K562 (cell line): ENCODE measurements around the gene KCTD6. TPM values are rescaled to one million over a fixed set of nuclear protein-coding genes. Genes with fewer than 3 reads are reported as not detected.

Experiments used
- ATAC-seq: fragments of 200-7000 bp; cut with Tn5 transposase; 3 replicates; pipeline ENCODE4 v1.9.1; 2020; ENCODE audit warnings: moderate library complexity
- BruUV-seq: library from RNA; stranded (reverse); fragments of 400-500 nt; replicated peaks from 2 replicates; lab custom pipeline; 2021; lab: Mats Ljungman, UMichigan
- CTCF ChIA-PET: fragments of 300-600 bp; formaldehyde crosslinking; extraction: SDS; loops from one replicate; lab custom pipeline; 2021; ENCODE audit warnings: low intra/inter-chr PET ratio; lab: Yijun Ruan, JAX
- POLR2A ChIA-PET: fragments of 300-600, 350-650 bp; sonication (Branson Sonifier 250); formaldehyde crosslinking; extraction: SDS; loops from one replicate; lab custom pipeline; 2021; ENCODE audit warnings: antibody characterized with exemption, inconsistent platforms; lab: Yijun Ruan, JAX
- DNase-seq, 4 experiments: peaks; one replicate each; pipeline versions ENCODE4 v3.0.0 to v3.0.0-alpha.2; 2011 to 2018; ENCODE audit warnings: low spot score in 3 of 4, mixed read lengths in 3 of 4; ENCODE audit errors: extremely low read depth in 1 of 4
- FAIRE-seq: peaks from 2 replicates; lab custom pipeline; 2011; peaks lifted over from hg19 to GRCh38; lab: Jason Lieb, UNC
- H2AFZ ChIP-seq: 2 replicates; pipeline ENCODE4 v1.6.0; 2011; ENCODE audit warnings: low read depth, low read length, control low read depth, inconsistent platforms
- H3K27ac ChIP-seq: fragments of 200-600 bp; 3 replicates; pipeline ENCODE4 v1.8.0; 2011; ENCODE audit warnings: low read depth, mild to moderate bottlenecking, control low read depth, inconsistent platforms, low read length, moderate library complexity, mixed read lengths; ENCODE audit errors: extremely low read depth
- H3K27me3 ChIP-seq, 2 experiments: fragments of 300-600 bp in 1 of 2; 2 replicates in 1 of 2; 3 replicates in 1 of 2; pipeline versions ENCODE4 v1.6.0 to v1.8.0; 2011; ENCODE audit warnings: inconsistent platforms in 2 of 2, low read length in 2 of 2, mild to moderate bottlenecking in 1 of 2, mixed read lengths in 1 of 2, moderate library complexity in 1 of 2; ENCODE audit not compliant: control insufficient read depth in 2 of 2, insufficient read depth in 2 of 2
- H3K36me3 ChIP-seq: fragments of 300-600 bp; 3 replicates; pipeline ENCODE4 v1.8.0; 2011; ENCODE audit warnings: mild to moderate bottlenecking, low read length, inconsistent platforms; ENCODE audit not compliant: control insufficient read depth, insufficient read depth
- H3K4me1 ChIP-seq, 2 experiments: fragments of 200-600 bp in 1 of 2; replicated peaks in 1 of 2; 2 replicates in 1 of 2; 3 replicates in 1 of 2; pipeline versions ENCODE4 v1.5.1 to v1.8.0; 2011; ENCODE audit warnings: inconsistent platforms in 2 of 2, low read length in 2 of 2, mild to moderate bottlenecking in 1 of 2, mixed read lengths in 1 of 2, moderate library complexity in 1 of 2; ENCODE audit not compliant: control insufficient read depth in 2 of 2, insufficient read depth in 2 of 2
- H3K4me2 ChIP-seq: 2 replicates; pipeline ENCODE4 v1.6.1; 2011; ENCODE audit warnings: low read length, control low read depth, inconsistent platforms, mixed read lengths; ENCODE audit not compliant: insufficient read depth
- H3K4me3 ChIP-seq: fragments of 200-600 bp; sonication (generic), shearing (Covaris generic); 2 replicates; pipeline ENCODE4 v1.5.1; 2016; ENCODE audit warnings: control low read depth, inconsistent platforms
- H3K79me2 ChIP-seq: fragments of 200-600 bp; 3 replicates; pipeline ENCODE4 v1.8.0; 2011; ENCODE audit warnings: low read length, inconsistent platforms; ENCODE audit not compliant: control insufficient read depth, insufficient read depth
- H3K9ac ChIP-seq, 2 experiments: 2 replicates each; pipeline versions ENCODE4 v1.6.0 to v1.6.1; 2011; ENCODE audit warnings: low read depth in 2 of 2, low read length in 2 of 2, control low read depth in 1 of 2, inconsistent platforms in 1 of 2, mild to moderate bottlenecking in 1 of 2, mixed read lengths in 1 of 2; ENCODE audit not compliant: insufficient read depth in 1 of 2
- H3K9me1 ChIP-seq: one replicate; pipeline ENCODE4 v1.6.0; 2011; ENCODE audit warnings: inconsistent platforms, mild to moderate bottlenecking, low read length, moderate library complexity; ENCODE audit not compliant: control insufficient read depth, insufficient read depth
- H3K9me3 ChIP-seq: replicated peaks from 2 replicates; pipeline ENCODE4 v1.5.1; 2011; ENCODE audit warnings: low read depth, low read length, inconsistent platforms; ENCODE audit not compliant: control insufficient read depth, insufficient read depth
- H4K20me1 ChIP-seq: replicated peaks from 2 replicates; pipeline ENCODE4 v1.6.1; 2011; ENCODE audit warnings: low read length, inconsistent platforms, mixed read lengths; ENCODE audit not compliant: control insufficient read depth, insufficient read depth
- EP400 ChIP-seq: fragments of 450-650 bp; IDR thresholded peaks from 2 replicates; pipeline ENCODE4 v1.6.1; 2017; ENCODE audit warnings: antibody characterized with exemption, mild to moderate bottlenecking, moderate library complexity
- ESRRA ChIP-seq: fragments of 450-650 bp; IDR thresholded peaks from 2 replicates; pipeline ENCODE4 v1.6.1; 2014; ENCODE audit warnings: low read depth, mild to moderate bottlenecking, moderate library complexity, borderline replicate concordance
- MEIS2 ChIP-seq: fragments of 450-650 bp; IDR thresholded peaks from 2 replicates; pipeline ENCODE4 v1.6.1; 2014; ENCODE audit warnings: mild to moderate bottlenecking; ENCODE audit not compliant: partially characterized antibody
- SIN3A ChIP-seq, 2 experiments: fragments of 150-350 bp in 1 of 2; IDR thresholded peaks; 2 replicates each; pipeline ENCODE4 v1.6.1; 2011 to 2016; ENCODE audit warnings: borderline replicate concordance in 2 of 2, low read depth in 2 of 2, low read length in 2 of 2, mild to moderate bottlenecking in 2 of 2, moderate library complexity in 2 of 2; ENCODE audit not compliant: control insufficient read depth in 1 of 2
- ZNF766 ChIP-seq: fragments of 200-800 bp; sonication (Bioruptor generic); conservative IDR thresholded peaks from 2 replicates; pipeline ENCODE4 v1.6.1; 2016; ENCODE audit warnings: missing genetic modification characterization, missing compliant biosample characterization
- WGBS: fragments of 100-300 bp; shearing (Covaris generic); methylation state at CpG from one replicate; pipeline ENCODE4 v1.1.6; 2016; ENCODE audit warnings: low coverage, mixed read lengths; ENCODE audit not compliant: insufficient coverage; ENCODE audit errors: missing lambda C conversion rate; 5-methylcytosine and 5-hydroxymethylcytosine counted together
- in situ Hi-C: fragments of 300-500 bp; cut with MboI; formaldehyde crosslinking; loops from 4 replicates; pipeline ENCODE4 v1.15.0; 2018; ENCODE audit warnings: inconsistent platforms, mixed read lengths
- intact Hi-C: fragments of 100-400 bp; cut with micrococcal nuclease; formaldehyde crosslinking; loops from 2 replicates; pipeline ENCODE4 v1.14.2; 2022
- polyA plus RNA-seq, 8 experiments: library from polyadenylated mRNA; depleted of rRNA in 4 of 8; stranded (reverse) in 5 of 8; unstranded in 3 of 8; fragments of >200 nt; fragmentation: Nextera tagmentation in 2 of 8; fragmentation: Illumina TruSeq in 1 of 8; extraction: Ambion mirVana in 2 of 8; extraction: Trizol in 1 of 8; gene quantifications; 2 replicates each; pipeline versions ENCODE4 v1.2.1 to v1.2.3, GENCODE V29; 2011 to 2014; ENCODE audit warnings: inconsistent platforms in 1 of 8, missing spikeins in 1 of 8
- total RNA-seq, 7 experiments: library from RNA; depleted of rRNA in 6 of 7; stranded (reverse); fragments of >200 nt in 6 of 7; fragmentation: Illumina TruSeq in 2 of 7; extraction: Trizol in 2 of 7; gene quantifications; 2 replicates each; pipeline versions ENCODE4 v1.2.1 to v1.2.3, GENCODE V29; 2011 to 2021; ENCODE audit warnings: low replicate concordance in 1 of 7
- TF ChIP-seq, protein P1 (sequence below): fragments of 450-650 bp; formaldehyde crosslinking; IDR thresholded peaks from 2 replicates; pipeline ENCODE4 v1.4.0; 2022; ENCODE audit warnings: mild to moderate bottlenecking, moderate library complexity
- TF ChIP-seq, protein P2 (sequence below): sonication (generic); formaldehyde crosslinking; IDR thresholded peaks from 2 replicates; pipeline ENCODE4 v1.8.1; 2023; ENCODE audit warnings: mild to moderate bottlenecking, missing genetic modification reagents

Gene KCTD6
- total and polyA plus RNA-seq, 9 of the 15 experiments (the other 6 are each of a cell fraction or from before 2014, with no cell fraction given), result 2.1 to 5.9 (median 4.5) TPM

DNA sequence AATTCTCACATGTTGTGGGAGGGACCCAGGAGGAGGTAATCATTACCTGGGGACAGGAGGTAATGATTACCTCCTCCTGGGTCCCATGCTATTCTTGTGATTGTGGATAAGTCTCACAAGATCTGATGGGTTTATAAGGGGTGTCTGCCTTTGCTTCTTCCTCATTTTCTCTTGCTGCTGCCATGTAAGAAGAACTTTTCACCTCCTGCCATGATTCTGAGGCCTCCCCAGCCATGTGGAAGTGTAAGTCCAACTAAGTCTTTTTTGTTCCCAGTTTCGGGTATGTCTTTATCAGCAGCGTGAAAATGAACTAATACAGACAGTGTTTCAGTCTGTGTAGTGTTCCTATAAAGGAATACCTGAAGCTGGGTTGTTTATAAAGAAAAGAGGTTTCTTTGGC, 13.1 kb upstream of the KCTD6 start:
- H3K9ac ChIP-seq, result no peak overlapping the region
- H3K36me3 ChIP-seq, result no peaks in the 10 kb centered on the region
- H2AFZ ChIP-seq, result no peak overlapping the region
- H3K79me2 ChIP-seq, result no peaks in the 10 kb centered on the region
- ATAC-seq, result no peak
- H3K27ac ChIP-seq, result no peak overlapping the region
- no peak for FAIRE-seq
- no peaks in the 10 kb centered on the region for H4K20me1 ChIP-seq
- intact Hi-C loops (no loop called here), in situ Hi-C loops (no loop called here)
- WGBS, result 0% methylated on average over 1 of the region's 2 CpGs
- no peaks in the 10 kb centered on the region for H3K9me1 ChIP-seq
- no peaks in the 10 kb centered on the region for H3K27me3 ChIP-seq
- TF ChIP-seq EP400 (no peak), ESRRA (no peak), MEIS2 (no peak), SIN3A (IDR thresholded peaks at IDR 0.05; ENCODE audit: borderline replicate concordance in 2 of 2, control insufficient read depth in 1 of 2, low read depth in 2 of 2, low read length in 2 of 2) (no peak), ZNF766 (CRISPR knock-in tag) (peak; percentile 83; the same call in 1 of the 2 replicates)
- TF ChIP-seq, protein P1, sequence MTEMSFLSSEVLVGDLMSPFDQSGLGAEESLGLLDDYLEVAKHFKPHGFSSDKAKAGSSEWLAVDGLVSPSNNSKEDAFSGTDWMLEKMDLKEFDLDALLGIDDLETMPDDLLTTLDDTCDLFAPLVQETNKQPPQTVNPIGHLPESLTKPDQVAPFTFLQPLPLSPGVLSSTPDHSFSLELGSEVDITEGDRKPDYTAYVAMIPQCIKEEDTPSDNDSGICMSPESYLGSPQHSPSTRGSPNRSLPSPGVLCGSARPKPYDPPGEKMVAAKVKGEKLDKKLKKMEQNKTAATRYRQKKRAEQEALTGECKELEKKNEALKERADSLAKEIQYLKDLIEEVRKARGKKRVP (CRISPR knock-in tag), result no peak
- TF ChIP-seq, protein P2, sequence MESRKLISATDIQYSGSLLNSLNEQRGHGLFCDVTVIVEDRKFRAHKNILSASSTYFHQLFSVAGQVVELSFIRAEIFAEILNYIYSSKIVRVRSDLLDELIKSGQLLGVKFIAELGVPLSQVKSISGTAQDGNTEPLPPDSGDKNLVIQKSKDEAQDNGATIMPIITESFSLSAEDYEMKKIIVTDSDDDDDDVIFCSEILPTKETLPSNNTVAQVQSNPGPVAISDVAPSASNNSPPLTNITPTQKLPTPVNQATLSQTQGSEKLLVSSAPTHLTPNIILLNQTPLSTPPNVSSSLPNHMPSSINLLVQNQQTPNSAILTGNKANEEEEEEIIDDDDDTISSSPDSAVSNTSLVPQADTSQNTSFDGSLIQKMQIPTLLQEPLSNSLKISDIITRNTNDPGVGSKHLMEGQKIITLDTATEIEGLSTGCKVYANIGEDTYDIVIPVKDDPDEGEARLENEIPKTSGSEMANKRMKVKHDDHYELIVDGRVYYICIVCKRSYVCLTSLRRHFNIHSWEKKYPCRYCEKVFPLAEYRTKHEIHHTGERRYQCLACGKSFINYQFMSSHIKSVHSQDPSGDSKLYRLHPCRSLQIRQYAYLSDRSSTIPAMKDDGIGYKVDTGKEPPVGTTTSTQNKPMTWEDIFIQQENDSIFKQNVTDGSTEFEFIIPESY (CRISPR knock-in tag), result no peak
- no peaks in the 10 kb centered on the region; a peak in 1 of 5 replicates for H3K4me1 ChIP-seq
- ChIA-PET POLR2A (no interaction called here), CTCF (no interaction called here)
- H3K4me3 ChIP-seq, result no peak overlapping the region
- DNase-seq, result no peak
- no TSS peak for BruUV-seq
- no peak overlapping the region for H3K4me2 ChIP-seq
- no peaks in the 10 kb centered on the region for H3K9me3 ChIP-seq
